ENCODE measurements around the gene IL17C.
"Not testable (repeated sequence)": the region's sequence is repeated elsewhere in the genome, so short reads cannot be mapped to it uniquely, and the experiment has no call there.

Gene IL17C

DNA sequence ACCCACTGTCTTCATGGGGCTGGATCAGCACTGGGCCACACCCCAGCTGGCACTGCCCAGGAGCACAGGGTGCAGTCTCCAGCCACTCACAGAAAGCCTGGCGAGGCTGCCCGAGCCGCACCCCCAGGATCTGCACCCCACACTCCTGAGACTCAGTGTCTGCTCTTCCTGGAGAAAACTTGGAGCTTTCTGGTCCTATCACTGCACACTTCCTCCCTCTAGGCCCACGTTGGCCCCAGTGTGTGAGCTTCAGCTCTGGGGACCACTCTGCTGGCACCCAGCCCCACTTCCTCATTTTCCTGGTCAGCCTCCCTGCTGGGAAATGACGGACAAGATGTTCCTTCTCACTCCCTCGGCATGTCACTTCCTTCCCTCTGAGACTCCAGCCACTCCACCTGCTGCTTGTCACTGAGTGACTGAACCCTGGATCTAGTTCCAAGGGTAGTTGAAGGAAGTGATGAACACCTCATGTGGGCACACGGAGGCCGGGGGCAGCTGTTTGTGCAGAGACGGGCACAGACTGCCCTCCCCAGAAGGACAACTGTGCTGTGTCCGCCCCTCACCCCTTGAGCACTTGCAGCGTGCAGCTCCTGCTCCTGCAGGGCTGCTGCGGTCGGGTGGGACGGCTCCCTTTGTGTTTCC, 39.2 kb upstream of the IL17C start:
- H3K36me3 ChIP-seq (ENCODE audit: control insufficient read depth, insufficient read depth, low read length, severe bottlenecking): peaks cover 57% of the 10 kb centered on the region
- H3K9me3 ChIP-seq (ENCODE audit: control insufficient read depth, low read length): no peaks in the 10 kb centered on the region
- peaks cover 3% of the 10 kb centered on the region for H3K4me1 ChIP-seq (ENCODE audit: control insufficient read depth, insufficient read depth, low read length)
- no peaks in the 10 kb centered on the region for H3K27me3 ChIP-seq (replicated peaks; ENCODE audit: control insufficient read depth, insufficient read depth, low read length)
- H3K4me3 ChIP-seq (ENCODE audit: low read length): no peak overlapping the region
- no peak overlapping the region for H3K9ac ChIP-seq (ENCODE audit: low read length)
- DNase-seq (ENCODE audit: low read depth): no peak

DNA sequence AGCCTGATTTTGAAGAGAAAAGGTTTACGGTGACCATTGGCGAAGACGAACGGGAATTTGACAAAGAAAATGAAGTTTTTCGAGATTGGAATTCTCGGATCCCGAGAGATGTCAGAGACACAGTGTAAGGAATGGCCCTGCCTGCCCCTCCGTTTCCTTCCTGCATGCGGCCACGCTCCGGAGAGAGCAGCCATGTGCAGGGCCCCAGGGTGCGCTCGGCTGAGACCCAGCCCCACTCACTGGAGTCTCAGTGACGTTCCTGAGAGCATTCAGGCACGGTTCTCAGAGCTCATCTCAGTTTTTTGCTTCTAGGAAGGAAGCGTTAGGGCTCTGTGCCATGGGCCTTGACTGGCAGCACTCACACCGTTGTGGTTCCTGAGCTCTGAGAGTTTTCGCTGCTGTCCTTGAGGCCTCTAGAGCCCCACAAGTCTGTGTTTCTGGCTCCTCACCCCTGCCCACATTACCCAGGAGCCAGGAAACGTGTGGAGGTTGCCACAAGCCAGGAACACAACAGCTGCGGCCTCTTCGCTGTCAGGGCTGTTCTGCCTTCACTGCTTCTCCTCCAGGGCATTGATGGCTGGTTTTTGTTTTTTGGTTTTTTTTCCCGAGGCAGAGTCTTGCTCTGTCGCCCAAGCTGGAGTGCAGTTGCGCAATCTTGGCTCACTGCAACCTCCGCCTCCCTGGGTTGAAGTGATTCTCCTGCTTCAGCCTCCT, 38.4 kb upstream of the IL17C start:
- H3K36me3 ChIP-seq (ENCODE audit: control insufficient read depth, insufficient read depth, low read length, severe bottlenecking): peaks cover 61% of the 10 kb centered on the region
- H3K9ac ChIP-seq (ENCODE audit: low read length): no peak overlapping the region
- no peaks in the 10 kb centered on the region for H3K9me3 ChIP-seq (ENCODE audit: control insufficient read depth, low read length)
- no peak for DNase-seq (ENCODE audit: low read depth)
- peaks cover 3% of the 10 kb centered on the region for H3K4me1 ChIP-seq (ENCODE audit: control insufficient read depth, insufficient read depth, low read length)
- no peak overlapping the region for H3K4me3 ChIP-seq (ENCODE audit: low read length)
- no peaks in the 10 kb centered on the region for H3K27me3 ChIP-seq (replicated peaks; ENCODE audit: control insufficient read depth, insufficient read depth, low read length)

DNA sequence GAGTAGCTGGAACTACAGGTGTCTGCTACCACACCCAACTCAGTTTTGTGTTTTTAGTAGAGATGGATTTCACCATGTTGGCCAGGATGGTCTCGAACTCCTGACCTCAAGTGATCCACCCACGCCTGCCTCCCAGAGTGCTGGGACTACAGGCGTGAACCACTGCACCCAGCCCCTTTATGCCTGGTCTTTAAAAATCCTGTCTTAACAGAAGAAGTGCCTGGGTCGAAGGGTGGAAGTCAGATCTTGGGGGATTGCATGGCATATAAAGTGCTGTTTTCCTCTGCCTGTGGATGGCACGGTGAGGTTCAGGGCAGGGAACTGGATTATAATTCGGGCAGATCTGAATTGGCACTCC, 37.9 kb upstream of the IL17C start:
- DNase-seq (ENCODE audit: low read depth): no peak
- peaks cover 62% of the 10 kb centered on the region for H3K36me3 ChIP-seq (ENCODE audit: control insufficient read depth, insufficient read depth, low read length, severe bottlenecking)
- no peaks in the 10 kb centered on the region for H3K27me3 ChIP-seq (replicated peaks; ENCODE audit: control insufficient read depth, insufficient read depth, low read length)
- peaks cover 3% of the 10 kb centered on the region for H3K4me1 ChIP-seq (ENCODE audit: control insufficient read depth, insufficient read depth, low read length)
- H3K9ac ChIP-seq (ENCODE audit: low read length): no peak overlapping the region
- H3K4me3 ChIP-seq (ENCODE audit: low read length): no peak overlapping the region
- H3K9me3 ChIP-seq (ENCODE audit: control insufficient read depth, low read length): no peaks in the 10 kb centered on the region

DNA sequence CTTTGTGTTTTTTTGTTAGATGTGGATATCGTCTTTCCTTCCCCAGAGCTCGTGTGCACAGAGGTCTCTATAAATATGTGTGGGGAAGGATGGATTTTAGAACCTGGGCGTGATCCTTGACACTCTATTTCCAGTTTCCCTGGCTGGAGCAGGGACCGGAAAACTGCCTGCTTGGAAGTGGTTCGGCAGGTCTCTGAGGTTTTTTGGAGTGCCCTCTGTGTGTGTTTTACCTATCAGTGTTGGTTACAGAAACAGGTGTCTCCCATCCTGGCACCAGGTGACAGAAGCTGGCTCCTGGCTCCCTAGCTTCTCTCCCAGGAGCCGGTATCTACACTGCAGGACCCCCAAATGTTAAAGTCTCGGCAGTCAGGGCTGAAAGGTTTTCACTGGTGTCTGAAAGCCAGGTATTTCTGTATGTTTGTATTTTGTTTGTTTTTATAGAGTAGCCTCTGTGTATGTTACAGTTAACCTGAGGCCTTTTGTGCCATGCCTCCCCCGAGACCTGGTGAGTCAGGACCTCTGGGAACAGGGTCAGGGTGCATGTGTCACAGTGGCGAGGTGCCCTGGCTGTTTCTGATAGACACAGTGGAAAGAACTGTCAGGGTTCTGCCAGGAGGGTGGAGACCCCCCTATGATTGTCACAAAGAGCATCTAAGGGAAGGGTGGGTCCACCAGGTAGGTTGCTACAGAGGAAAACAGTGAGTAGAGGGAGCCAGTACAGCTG, 36.9 kb upstream of the IL17C start:
- H3K9ac ChIP-seq (ENCODE audit: low read length): no peak overlapping the region
- no peak for DNase-seq (ENCODE audit: low read depth)
- H3K36me3 ChIP-seq (ENCODE audit: control insufficient read depth, insufficient read depth, low read length, severe bottlenecking): peaks cover 72% of the 10 kb centered on the region
- H3K9me3 ChIP-seq (ENCODE audit: control insufficient read depth, low read length): no peaks in the 10 kb centered on the region
- H3K4me3 ChIP-seq (ENCODE audit: low read length): no peak overlapping the region
- no peaks in the 10 kb centered on the region for H3K27me3 ChIP-seq (replicated peaks; ENCODE audit: control insufficient read depth, insufficient read depth, low read length)
- peaks cover 7% of the 10 kb centered on the region for H3K4me1 ChIP-seq (ENCODE audit: control insufficient read depth, insufficient read depth, low read length)

DNA sequence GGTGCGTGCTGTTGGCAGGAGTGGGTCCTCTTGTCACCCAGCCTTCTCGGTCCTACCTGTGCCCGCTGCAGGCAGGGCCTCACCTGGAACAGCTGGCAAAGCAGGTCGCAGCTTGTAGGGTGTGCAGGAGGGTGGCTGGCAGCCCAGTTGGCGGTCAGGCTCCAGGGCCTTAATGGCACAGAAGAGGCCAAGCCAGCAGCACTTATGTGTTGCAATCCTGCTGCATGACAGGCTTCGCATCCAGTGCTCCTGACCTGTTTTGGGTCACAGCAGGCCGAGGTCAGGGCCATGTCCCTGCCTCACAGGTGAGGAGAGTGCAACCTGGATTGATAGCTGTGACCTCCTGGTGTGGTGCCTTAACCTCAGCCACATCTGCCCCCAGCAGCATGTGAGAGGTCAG, 36.3 kb upstream of the IL17C start:
- peaks cover 7% of the 10 kb centered on the region for H3K4me1 ChIP-seq (ENCODE audit: control insufficient read depth, insufficient read depth, low read length)
- peaks cover 78% of the 10 kb centered on the region for H3K36me3 ChIP-seq (ENCODE audit: control insufficient read depth, insufficient read depth, low read length, severe bottlenecking)
- H3K4me3 ChIP-seq (ENCODE audit: low read length): no peak overlapping the region
- H3K9me3 ChIP-seq (ENCODE audit: control insufficient read depth, low read length): no peaks in the 10 kb centered on the region
- H3K9ac ChIP-seq (ENCODE audit: low read length): no peak overlapping the region
- no peak for DNase-seq (ENCODE audit: low read depth)
- no peaks in the 10 kb centered on the region for H3K27me3 ChIP-seq (replicated peaks; ENCODE audit: control insufficient read depth, insufficient read depth, low read length)

DNA sequence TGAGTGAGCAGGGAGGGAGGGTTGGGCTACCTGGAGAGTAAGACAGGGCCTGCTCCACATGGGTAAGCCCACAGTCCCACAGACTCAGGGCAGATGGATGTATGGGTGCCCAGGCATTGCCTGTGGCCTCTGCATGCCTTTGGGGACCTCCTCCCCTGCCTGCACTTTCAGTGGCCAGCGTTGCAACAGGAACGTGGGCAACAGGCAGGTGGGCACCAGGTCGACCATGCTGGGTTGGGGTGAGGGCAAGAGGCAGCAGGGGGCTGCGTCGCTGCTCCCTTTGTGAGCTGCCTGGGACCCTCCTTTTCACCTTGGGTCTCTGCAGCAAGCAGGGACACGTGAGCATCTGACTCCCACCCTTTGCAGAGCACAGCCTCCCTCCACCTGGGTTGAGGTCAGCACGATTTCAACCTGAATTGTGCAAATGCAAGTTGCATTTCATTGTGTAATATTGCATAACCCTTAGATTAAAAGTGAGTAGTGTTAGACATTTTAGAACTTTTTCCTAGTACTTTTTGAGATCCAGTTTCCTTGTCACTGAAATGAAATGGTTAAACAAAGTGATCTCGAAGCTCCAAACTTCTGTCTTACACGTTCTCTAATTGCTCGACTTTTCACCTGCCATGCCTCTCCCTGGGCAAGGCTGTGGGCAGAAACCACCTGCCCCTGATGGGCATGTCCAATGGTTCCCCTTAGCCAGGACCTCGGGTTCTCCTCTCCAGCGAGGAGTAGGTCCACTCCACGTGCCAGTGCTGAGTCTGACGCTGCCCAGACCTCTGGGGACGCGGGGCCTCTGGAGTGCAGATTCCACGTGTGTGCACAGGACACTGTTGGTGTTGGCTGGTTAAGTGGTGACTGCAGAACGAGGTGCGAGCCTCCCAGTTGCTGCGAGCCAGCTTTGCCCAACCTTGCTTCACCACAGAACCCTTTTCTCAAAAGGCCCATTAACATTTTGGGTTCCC, 32.9 kb upstream of the IL17C start:
- H3K36me3 ChIP-seq (ENCODE audit: control insufficient read depth, insufficient read depth, low read length, severe bottlenecking): peaks cover 82% of the 10 kb centered on the region
- H3K9ac ChIP-seq (ENCODE audit: low read length): no peak overlapping the region
- no peak overlapping the region for H3K4me3 ChIP-seq (ENCODE audit: low read length)

DNA sequence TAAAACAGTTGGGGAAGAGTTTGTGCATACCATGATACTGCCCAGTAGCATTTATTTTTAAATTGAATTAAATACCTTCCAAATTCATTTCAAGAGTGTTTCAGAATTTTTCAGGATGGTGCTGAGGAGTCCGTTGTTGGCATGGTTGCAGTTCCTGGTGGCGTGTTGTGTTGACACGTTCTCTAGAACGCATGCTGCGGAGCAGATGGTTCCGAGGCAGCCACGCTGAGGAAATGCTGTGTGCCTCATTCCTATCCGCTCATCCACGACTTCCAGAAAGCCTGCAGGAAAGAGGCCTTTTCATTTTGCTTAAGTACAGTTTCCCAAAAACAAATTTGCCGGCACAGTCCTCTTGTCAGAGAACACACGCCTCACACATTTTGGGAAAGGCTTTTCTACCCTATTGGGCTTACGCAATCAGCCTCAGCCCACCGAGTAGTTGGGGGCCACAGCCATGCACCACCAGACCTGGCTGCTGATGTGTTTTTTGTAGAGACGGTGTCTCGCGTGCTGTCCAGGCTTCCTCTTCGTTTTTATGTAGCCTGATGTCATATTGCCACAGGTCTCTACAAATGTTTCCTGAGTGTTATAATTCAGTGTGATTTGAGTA, 32.1 kb upstream of the IL17C start:
- peaks cover 82% of the 10 kb centered on the region for H3K36me3 ChIP-seq (ENCODE audit: control insufficient read depth, insufficient read depth, low read length, severe bottlenecking)
- no peaks in the 10 kb centered on the region for H3K27me3 ChIP-seq (replicated peaks; ENCODE audit: control insufficient read depth, insufficient read depth, low read length)

More for the DNA sequence above, 32.9 kb upstream of the IL17C start:
- Histone ChIP-seq H3K4me1 (ENCODE audit: control insufficient read depth, insufficient read depth, low read length) (peaks cover 4% of the 10 kb centered on the region), H3K27me3 (replicated peaks; ENCODE audit: control insufficient read depth, insufficient read depth, low read length) (no peaks in the 10 kb centered on the region), H3K9me3 (ENCODE audit: control insufficient read depth, low read length) (no peaks in the 10 kb centered on the region)
- DNase-seq (ENCODE audit: low read depth): no peak

DNA sequence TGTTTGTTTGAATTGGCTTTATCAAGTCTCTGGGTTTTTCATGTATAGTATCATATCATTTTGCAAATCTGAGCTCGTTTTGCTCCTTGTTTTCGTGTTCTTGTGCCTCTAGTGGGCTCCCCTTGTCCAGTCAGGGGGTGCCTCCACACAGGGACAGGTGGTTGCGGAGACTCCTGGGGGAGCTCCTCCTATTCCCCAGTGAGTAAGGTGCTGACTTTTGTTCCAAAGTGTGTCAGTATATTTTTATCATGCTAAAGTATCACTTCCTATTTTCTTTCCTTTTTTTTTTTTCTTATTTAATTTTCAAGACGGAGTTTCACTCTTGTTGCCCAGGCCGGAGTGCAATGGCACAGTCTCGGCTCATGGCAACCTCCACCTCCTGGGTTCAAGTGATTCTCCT, 30.3 kb upstream of the IL17C start:
- Histone ChIP-seq H3K4me1 (ENCODE audit: control insufficient read depth, insufficient read depth, low read length) (peaks cover 4% of the 10 kb centered on the region), H3K9ac (ENCODE audit: low read length) (no peak overlapping the region), H3K9me3 (ENCODE audit: control insufficient read depth, low read length) (no peaks in the 10 kb centered on the region), H3K4me3 (ENCODE audit: low read length) (no peak overlapping the region), H3K36me3 (ENCODE audit: control insufficient read depth, insufficient read depth, low read length, severe bottlenecking) (peaks cover 77% of the 10 kb centered on the region), H3K27me3 (replicated peaks; ENCODE audit: control insufficient read depth, insufficient read depth, low read length) (no peaks in the 10 kb centered on the region)
- no peak for DNase-seq (ENCODE audit: low read depth)

More for the DNA sequence above, 32.1 kb upstream of the IL17C start:
- DNase-seq (ENCODE audit: low read depth): no peak
- H3K9ac ChIP-seq (ENCODE audit: low read length): no peak overlapping the region
- no peak overlapping the region for H3K4me3 ChIP-seq (ENCODE audit: low read length)
- H3K4me1 ChIP-seq (ENCODE audit: control insufficient read depth, insufficient read depth, low read length): peaks cover 4% of the 10 kb centered on the region
- no peaks in the 10 kb centered on the region for H3K9me3 ChIP-seq (ENCODE audit: control insufficient read depth, low read length)

DNA sequence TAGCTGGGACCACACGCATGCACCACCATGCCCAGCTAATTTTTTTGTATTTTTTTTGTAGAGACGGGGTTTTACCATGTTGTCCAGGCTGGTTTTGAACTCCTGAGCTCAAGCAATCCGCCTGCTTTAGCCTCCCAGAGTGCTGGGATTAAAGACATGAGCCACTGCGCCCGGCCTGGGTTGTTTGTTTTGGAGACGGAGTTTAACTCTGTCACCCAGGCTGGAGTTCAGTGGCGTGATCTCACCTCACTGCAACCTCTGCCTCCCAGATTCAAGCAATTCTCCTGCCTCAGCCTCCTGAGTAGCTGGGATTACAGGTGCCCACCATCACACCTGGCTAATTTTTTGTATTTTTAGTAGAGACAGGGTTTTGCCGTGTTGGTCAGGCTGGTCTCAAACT, 28.9 kb upstream of the IL17C start:
- not testable (repeated sequence) for DNase-seq (ENCODE audit: low read depth); H3K27me3 ChIP-seq (replicated peaks; ENCODE audit: control insufficient read depth, insufficient read depth, low read length); H3K9ac ChIP-seq (ENCODE audit: low read length); H3K4me3 ChIP-seq (ENCODE audit: low read length); H3K9me3 ChIP-seq (ENCODE audit: control insufficient read depth, low read length); H3K4me1 ChIP-seq (ENCODE audit: control insufficient read depth, insufficient read depth, low read length)
- H3K36me3 ChIP-seq (ENCODE audit: control insufficient read depth, insufficient read depth, low read length, severe bottlenecking): peaks cover 73% of the 10 kb centered on the region

DNA sequence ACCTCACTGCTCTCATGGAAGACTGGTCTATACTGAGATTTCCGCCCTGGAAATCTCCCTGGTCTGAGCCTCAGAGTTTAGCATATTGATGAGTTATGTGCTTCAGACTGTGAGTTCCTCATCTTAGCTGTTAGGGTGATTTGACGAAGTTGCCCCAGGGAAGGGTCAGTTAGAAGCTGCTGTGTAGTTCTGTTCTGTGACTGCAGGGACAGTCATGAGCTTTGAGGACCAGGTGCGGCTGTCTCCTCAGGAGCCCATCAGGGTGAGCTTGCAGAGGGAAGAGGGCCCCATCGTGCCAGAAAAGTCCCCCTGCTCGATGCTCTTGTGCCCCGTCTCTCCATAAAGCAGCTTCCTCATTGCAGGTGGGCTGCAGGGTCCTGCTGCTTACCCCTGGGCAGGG, 28.3 kb upstream of the IL17C start:
- Histone ChIP-seq H3K9me3 (ENCODE audit: control insufficient read depth, low read length) (no peaks in the 10 kb centered on the region), H3K27me3 (replicated peaks; ENCODE audit: control insufficient read depth, insufficient read depth, low read length) (no peaks in the 10 kb centered on the region), H3K9ac (ENCODE audit: low read length) (no peak overlapping the region), H3K36me3 (ENCODE audit: control insufficient read depth, insufficient read depth, low read length, severe bottlenecking) (peaks cover 68% of the 10 kb centered on the region), H3K4me1 (ENCODE audit: control insufficient read depth, insufficient read depth, low read length) (peaks cover 4% of the 10 kb centered on the region), H3K4me3 (ENCODE audit: low read length) (no peak overlapping the region)
- DNase-seq (ENCODE audit: low read depth): no peak

All from adipocyte (in vitro differentiated cells).